ENCODE data around the gene TM2D3.

TM2D3 gene

DNA sequence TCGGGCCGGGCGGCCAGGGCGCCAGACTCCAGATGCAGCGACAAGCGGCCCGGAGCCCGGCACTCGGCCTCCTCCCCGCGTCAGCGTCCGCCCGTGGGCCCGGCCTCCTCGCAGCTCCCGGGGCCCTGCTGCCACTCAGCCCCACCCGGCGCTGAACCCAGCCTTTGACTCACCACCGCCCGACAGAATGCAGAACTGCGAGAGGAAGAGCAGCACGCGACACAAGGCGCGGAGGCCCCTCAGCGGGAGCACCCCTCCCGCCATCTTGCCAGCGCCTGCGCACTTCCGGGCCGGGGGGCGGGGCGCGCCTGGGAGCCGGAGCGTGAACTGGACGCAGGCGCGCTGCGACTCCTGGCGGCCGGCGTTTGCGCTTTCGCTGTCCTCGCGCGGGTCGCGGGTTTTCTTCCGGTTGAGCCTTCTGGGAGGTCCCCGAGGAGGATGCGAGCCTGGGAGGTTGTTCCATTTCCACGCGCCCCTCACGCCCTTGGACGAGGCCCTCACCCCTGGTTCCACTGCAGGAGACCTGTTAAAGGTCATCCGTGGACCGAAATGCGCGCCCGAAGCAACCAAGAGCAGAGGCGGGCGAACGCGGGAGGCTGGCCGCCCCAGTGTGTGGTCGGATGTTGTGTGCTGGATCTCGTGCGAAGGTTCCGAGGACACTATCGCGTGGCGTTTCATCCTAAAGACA lies at the start of gene TM2D3:
TSS of gene TM2D3 (minus strand) at position 284 of the 688 bp plus-strand sequence. CDS start at position 264, 20 bp downstream.
- DNase-seq (ENCODE audit: low read depth in 3 of 3) = peak; percentile 88 to 94 (median 92)

GRCh38 chr15:101698314-101698713 lies 46.1 kb upstream of the TM2D3 start:
- DNase-seq (ENCODE audit: low read depth in 3 of 3) = no peak

DNA sequence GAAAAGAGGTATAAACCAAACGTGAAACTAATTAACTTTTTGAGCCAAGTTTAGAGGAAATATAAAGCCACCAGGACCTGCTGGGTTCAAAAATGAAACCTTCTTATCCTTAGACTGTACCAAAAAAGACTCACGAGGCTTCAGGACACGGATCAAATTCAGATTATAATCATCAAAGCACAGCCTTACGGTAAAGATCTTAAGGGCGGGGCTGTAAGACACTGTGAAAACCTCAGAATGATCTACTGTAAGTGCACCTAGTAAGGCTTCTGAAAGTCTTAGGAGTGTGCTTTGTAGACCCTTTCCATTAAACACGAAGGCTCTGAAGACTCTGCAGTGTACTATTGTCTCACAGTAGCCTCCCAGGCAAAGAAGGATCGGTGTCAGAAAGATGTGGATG lies 45.3 kb upstream of the TM2D3 start:
- no peak for DNase-seq (ENCODE audit: low read depth in 3 of 3)

DNA sequence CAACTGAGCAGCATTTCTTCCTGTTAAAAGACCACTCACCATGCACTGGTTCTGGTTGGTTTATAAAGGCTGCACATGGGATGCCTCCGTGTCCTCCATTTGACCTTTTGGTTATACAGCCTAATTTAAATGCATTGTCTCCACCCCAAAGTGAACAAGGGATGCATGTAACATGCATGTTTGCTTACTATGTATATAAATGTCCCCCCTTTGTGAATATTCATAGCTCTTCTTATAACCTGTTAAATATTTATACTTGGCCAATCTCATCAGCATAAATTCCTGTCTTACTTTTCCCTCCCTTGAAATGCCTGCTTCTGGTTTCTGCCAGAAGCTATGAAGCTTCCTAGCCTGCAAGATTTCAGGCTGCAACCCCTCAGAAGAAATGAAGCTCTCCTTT lies 44.6 kb upstream of the TM2D3 start:
- DNase-seq (ENCODE audit: low read depth in 3 of 3) = no peak

GRCh38 chr15:101694261-101694660 lies 42.1 kb upstream of the TM2D3 start:
- no peak for DNase-seq (ENCODE audit: low read depth in 3 of 3)

DNA sequence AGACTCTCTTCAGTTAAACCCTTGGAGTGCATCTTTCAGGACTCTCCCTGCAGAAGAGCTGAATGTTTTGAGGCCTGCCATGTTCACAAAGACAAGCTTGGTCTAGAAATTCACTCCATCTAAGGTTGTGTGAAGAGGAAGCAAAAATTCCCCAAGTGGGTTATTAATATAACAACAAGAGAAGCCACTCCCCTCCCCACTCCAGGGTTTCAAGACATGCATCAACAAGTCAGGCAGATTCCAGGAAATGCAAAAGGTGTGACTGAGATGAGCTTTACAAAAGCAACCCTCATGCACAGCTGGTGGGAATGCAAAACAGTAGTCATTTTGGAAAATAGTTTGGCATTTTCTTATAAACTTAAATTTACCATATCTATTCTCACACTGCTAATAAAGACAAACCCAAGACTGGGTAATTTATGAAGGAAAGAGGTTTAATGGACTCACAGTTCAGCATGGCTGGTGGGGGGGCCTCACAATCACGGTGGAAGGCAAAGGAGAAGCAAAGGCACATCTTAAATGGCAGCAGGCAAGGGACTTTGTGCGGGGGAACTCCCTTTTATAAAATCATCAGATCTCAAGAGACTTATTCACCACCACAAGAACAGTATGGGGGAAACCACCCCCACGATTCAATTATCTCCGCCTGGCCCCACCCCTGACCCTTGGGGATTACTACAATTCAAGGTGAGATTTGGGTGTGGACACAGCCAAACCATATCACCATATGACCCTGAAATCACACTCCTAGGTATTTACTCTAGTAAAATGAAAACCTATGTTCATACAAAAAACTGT lies 40.8 kb upstream of the TM2D3 start:
- no peak for DNase-seq (ENCODE audit: low read depth in 3 of 3)

- no peak for DNase-seq (ENCODE audit: low read depth in 3 of 3)
These were observed 37.7 kb upstream of the TM2D3 start for GRCh38 chr15:101689901-101690300.

DNA sequence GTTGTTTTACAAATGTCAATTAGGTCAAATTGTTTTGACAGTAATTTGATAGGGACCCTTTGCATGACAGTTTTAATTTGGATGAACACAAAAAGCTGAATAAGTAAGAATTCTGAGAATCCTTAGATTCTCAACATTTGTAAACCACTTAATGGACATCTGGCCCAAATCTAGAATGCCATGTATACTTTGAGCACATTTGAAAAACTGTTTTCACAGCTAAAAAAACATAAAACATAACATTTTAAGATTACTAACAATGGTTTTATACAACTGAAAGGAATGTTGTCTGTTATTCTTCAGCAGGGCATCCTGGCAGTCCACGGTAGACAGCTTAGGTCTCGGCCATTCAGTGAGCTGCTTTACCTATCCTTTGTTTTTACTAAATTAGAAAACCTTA lies 34.5 kb upstream of the TM2D3 start:
- no peak for DNase-seq (ENCODE audit: low read depth in 3 of 3)

GRCh38 chr15:101684877-101685276 lies 32.7 kb upstream of the TM2D3 start:
- no peak for DNase-seq (ENCODE audit: low read depth in 3 of 3)

- no peak for DNase-seq (ENCODE audit: low read depth in 3 of 3)
These were observed 32.2 kb upstream of the TM2D3 start for GRCh38 chr15:101684384-101684783.

GRCh38 chr15:101679806-101680205 lies 27.6 kb upstream of the TM2D3 start:
- DNase-seq (ENCODE audit: low read depth in 3 of 3) = no peak

GRCh38 chr15:101676921-101677329 lies 24.7 kb upstream of the TM2D3 start:
- DNase-seq (ENCODE audit: low read depth in 3 of 3) = no peak

DNA sequence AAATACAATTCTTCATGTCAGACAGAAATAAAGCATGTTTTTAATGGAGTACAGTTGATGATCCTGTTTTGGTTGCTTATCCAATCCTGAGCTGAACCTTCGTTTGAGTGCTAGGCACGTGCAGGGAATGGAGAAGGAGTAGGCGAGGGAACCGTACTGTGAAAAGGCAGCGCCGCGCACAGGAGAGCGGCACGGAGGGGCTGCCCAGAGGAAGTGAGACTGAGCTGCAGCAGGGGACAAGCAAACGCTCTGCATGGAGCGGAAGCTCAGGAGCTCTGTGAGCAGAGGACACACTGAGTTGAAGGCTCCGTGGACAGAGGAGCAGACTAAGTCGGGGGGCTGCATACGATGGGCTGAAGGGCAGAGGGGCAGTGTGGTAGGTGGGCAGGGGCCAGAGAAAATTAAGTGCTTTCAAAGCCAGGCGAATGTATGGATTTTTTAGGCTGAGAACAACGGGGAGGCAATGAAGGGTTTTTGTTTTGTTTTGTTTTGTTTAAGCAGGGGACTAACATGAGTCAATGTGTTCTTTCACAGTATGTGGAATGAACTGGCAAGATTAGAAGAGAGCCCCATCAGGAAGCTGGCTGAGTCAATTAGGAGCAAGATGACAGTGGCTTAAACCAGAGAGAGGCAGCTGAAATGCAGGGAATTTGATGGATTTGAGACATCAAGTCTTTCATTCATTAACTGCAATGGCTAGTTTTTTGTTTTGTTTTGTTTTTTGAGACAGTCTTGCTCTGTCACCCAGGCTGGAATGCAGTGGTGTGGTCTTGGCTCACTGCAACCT lies 23.8 kb upstream of the TM2D3 start:
- DNase-seq (ENCODE audit: low read depth in 3 of 3) = no peak

- no peak for DNase-seq (ENCODE audit: low read depth in 3 of 3)
These were observed 22.8 kb upstream of the TM2D3 start for GRCh38 chr15:101675015-101675414.

DNA sequence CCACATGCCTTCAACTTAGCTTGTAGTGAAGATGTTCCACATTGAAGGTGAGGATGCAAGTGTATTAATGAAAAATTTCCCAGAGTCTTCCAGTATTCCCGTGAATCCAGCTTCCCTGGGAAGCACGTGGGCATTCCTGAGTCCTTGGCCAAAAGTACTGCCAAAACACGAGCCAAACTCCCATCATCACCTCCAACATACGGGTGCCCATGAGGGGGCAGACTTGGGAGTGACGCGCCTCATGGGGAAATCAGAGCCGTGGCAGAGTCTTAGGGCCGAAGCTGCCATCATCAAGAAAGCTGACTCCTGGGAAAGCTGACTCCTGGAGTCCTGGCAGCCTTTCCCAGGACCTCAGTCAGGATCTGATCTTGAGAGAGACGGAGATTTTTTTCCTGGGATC lies 20.1 kb upstream of the TM2D3 start:
- no peak for DNase-seq (ENCODE audit: low read depth in 3 of 3)

DNA sequence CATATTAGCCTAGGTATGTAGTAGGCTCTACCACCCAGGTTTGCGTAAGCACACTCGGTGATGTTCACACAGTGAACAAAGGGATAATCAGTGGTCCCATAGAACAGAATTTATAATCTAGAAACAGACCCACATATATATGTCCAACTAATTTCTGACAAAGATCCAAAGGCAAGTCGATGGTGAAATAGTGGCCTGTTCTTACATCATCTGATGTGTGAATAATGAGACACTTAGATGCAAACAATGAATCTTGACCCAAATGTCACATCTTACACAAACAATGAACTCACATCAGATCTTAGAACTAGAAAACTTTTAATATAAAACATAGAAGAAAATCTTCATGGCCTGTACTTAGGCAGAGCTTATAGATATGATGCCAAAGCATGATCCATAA lies 17.6 kb upstream of the TM2D3 start:
- no peak for DNase-seq (ENCODE audit: low read depth in 3 of 3)

- no peak for DNase-seq (ENCODE audit: low read depth in 3 of 3)
These were observed 15.7 kb upstream of the TM2D3 start for GRCh38 chr15:101667881-101668280.

GRCh38 chr15:101664303-101664913 lies 12.2 kb upstream of the TM2D3 start:
- no peak for DNase-seq (ENCODE audit: low read depth in 3 of 3)

DNA sequence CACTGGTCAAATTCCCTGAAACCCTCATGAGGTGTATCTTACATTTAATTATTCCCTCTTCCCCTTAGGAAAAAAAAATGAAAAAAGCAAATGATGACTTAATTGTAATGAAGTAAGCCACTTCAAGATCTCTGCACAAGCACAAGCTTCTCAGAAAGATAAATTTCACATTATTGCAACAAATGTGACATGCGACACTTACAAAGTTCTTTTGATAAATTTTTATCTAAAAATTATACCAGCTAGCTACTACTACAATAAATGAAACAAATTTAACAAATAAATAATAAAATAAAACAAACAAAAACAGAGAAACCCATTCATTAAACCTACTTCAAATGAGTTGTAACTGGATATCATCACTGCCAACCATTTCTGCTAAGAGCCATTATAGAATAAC lies 10.0 kb upstream of the TM2D3 start:
- no peak for DNase-seq (ENCODE audit: low read depth in 3 of 3)

DNA sequence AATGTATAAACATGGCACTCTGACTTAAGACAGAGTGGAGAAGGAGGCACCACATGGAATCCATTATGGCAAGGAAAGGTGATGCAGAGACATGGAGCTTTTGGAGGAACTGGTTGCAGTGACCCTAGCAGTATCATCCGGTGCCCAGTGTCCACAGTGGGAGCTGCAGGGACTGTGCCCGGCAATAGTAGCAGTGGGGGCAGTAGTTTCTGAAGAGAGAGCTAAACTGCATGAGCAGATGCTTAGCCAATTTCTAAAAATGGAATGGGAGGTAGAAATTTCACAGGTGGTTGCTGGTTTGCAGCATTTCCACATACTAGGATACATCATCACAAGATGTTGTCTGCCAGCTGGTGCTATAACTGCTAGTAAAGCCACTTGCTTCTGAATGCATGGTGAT lies 7.8 kb upstream of the TM2D3 start:
- DNase-seq (ENCODE audit: low read depth in 3 of 3) = no peak

DNA sequence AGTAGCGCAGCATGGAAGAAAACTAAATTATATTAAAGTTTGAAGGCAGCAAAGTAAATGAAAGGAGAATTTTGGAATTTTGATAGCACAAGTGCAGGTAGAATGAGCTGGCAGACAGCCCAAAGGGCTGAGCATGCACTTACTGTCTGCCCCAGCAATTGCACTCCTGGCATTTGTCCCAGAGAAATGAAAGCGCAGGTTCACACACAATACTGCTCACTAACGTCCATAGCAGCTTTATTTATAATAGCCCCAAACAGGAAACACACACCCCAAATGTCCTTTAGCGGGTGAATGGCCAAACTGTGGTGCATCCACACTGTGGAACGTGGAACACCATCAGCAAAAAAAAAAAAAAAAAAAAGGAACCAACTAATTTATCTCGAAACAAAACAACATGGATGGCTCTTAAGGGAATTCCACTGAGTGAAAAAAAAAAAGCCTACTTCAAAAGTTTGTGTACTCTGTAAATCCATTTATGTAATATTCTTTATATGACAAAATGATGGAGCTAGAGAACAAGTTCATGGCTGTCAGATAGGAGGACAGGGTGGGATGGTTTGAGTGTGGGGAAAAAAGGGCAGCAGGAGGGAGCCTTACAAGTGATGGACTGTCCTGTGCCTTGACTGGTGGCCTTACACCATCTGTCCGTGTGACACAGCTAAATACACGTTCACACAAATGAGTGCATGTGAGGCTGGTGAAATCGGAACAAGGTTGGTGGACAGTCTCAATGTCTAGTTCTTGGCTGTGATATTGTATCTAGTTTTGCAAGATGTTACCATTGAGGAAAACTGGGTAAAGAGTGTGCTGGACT lies 6.0 kb upstream of the TM2D3 start:
- no peak for DNase-seq (ENCODE audit: low read depth in 3 of 3)
